CD14-positive monocyte (primary cell): ENCODE data around the gene MLF2. TPM values are rescaled to one million over a fixed set of nuclear protein-coding genes. Genes with fewer than 3 reads are reported as not detected.

Experiments used
- DNase-seq, 3 donors: peaks; one replicate each; pipeline ENCODE4 v3.0.0-alpha.2; 2011 to 2022
- H2AFZ ChIP-seq: 2 replicates; pipeline ENCODE4 v1.6.0; 2012; ENCODE audit warnings: mild to moderate bottlenecking, low read depth, low read length, inconsistent platforms; ENCODE audit not compliant: insufficient read depth, poor library complexity, severe bottlenecking
- H3K27ac ChIP-seq, 2 donors: 1 replicate in 1 of 2; 2 replicates in 1 of 2; pipeline ENCODE4 v1.5.1; 2012 to 2013; ENCODE audit warnings: low read length in 2 of 2, control low read depth in 1 of 2, inconsistent platforms in 1 of 2, low read depth in 1 of 2, mild to moderate bottlenecking in 1 of 2
- H3K27me3 ChIP-seq, 2 donors: one replicate each; pipeline versions ENCODE4 v1.6.0 to v1.6.1; 2011 to 2013; ENCODE audit warnings: low read length in 2 of 2; ENCODE audit not compliant: control insufficient read depth in 2 of 2, insufficient read depth in 2 of 2
- H3K36me3 ChIP-seq, 2 donors: replicated peaks in 1 of 2; 1 replicate in 1 of 2; 2 replicates in 1 of 2; pipeline versions ENCODE4 v1.5.1 to v1.6.1; 2012 to 2013; ENCODE audit warnings: low read length in 2 of 2, control low read depth in 1 of 2, inconsistent platforms in 1 of 2, mild to moderate bottlenecking in 1 of 2; ENCODE audit not compliant: insufficient read depth in 2 of 2, control insufficient read depth in 1 of 2
- H3K4me1 ChIP-seq, 2 donors: 1 replicate in 1 of 2; 2 replicates in 1 of 2; pipeline versions ENCODE4 v1.5.1 to v1.6.1; 2012 to 2013; ENCODE audit warnings: low read length in 2 of 2, control low read depth in 1 of 2, inconsistent platforms in 1 of 2, mild to moderate bottlenecking in 1 of 2, moderate library complexity in 1 of 2; ENCODE audit not compliant: insufficient read depth in 2 of 2, control insufficient read depth in 1 of 2
- H3K4me2 ChIP-seq: replicated peaks from 2 replicates; pipeline ENCODE3; 2012; ENCODE audit warnings: low read length, moderate library complexity, mild to moderate bottlenecking; ENCODE audit not compliant: poor library complexity, severe bottlenecking; ENCODE audit errors: extremely low read depth
- H3K4me3 ChIP-seq, 3 experiments: fragments of 200-600 bp in 1 of 3; sonication (generic) in 1 of 3; replicated peaks in 1 of 3; 1 replicate in 2 of 3; 2 replicates in 1 of 3; pipeline ENCODE4 v1.5.1; 2011 to 2013; ENCODE audit warnings: low read length in 3 of 3, mild to moderate bottlenecking in 3 of 3, control low read depth in 2 of 3, low read depth in 2 of 3, inconsistent platforms in 1 of 3, moderate library complexity in 1 of 3
- H3K79me2 ChIP-seq: 2 replicates; pipeline ENCODE4 v1.6.0; 2012; ENCODE audit warnings: mild to moderate bottlenecking, control low read depth, inconsistent platforms, low read length, moderate library complexity; ENCODE audit not compliant: insufficient read depth
- H3K9ac ChIP-seq: 2 replicates; pipeline ENCODE4 v1.6.0; 2017; ENCODE audit warnings: low read length, mild to moderate bottlenecking; ENCODE audit not compliant: insufficient read depth, poor library complexity, severe bottlenecking
- H3K9me3 ChIP-seq, 2 donors: replicated peaks in 1 of 2; 1 replicate in 1 of 2; 2 replicates in 1 of 2; pipeline versions ENCODE4 v1.5.1 to v1.6.1; 2012 to 2013; ENCODE audit warnings: low read length in 2 of 2, control low read depth in 1 of 2; ENCODE audit not compliant: control insufficient read depth in 1 of 2, insufficient read depth in 1 of 2
- H4K20me1 ChIP-seq: 2 replicates; pipeline ENCODE4 v1.6.0; 2012; ENCODE audit warnings: mild to moderate bottlenecking, low read length, control low read depth, moderate library complexity; ENCODE audit not compliant: insufficient read depth
- H3K27ac Mint-ChIP-seq, 7 donors: one replicate each; pipeline ENCODE4 v1.8.0; 2020; ENCODE audit warnings: mild to moderate bottlenecking in 7 of 7, mixed read lengths in 7 of 7, moderate library complexity in 6 of 7, inconsistent platforms in 2 of 7
- H3K27me3 Mint-ChIP-seq, 3 donors: one replicate each; pipeline ENCODE4 v1.8.0; 2021 to 2022; ENCODE audit warnings: low read depth in 3 of 3, mild to moderate bottlenecking in 3 of 3, mixed read lengths in 3 of 3, moderate library complexity in 3 of 3, inconsistent platforms in 1 of 3
- H3K36me3 Mint-ChIP-seq, 2 donors: one replicate each; pipeline ENCODE4 v1.8.0; 2020; ENCODE audit warnings: mixed read lengths in 2 of 2, inconsistent platforms in 1 of 2, mild to moderate bottlenecking in 1 of 2
- H3K4me1 Mint-ChIP-seq: one replicate; pipeline ENCODE4 v1.8.0; 2020; ENCODE audit warnings: mild to moderate bottlenecking, mixed read lengths
- H3K4me3 Mint-ChIP-seq, 2 donors: one replicate each; pipeline ENCODE4 v1.8.0; 2020; ENCODE audit warnings: mild to moderate bottlenecking in 2 of 2, mixed read lengths in 2 of 2, moderate library complexity in 1 of 2
- H3K9me3 Mint-ChIP-seq, 7 donors: one replicate each; pipeline ENCODE4 v1.8.0; 2020 to 2022; ENCODE audit warnings: mixed read lengths in 7 of 7, mild to moderate bottlenecking in 6 of 7, moderate library complexity in 6 of 7, inconsistent platforms in 2 of 7
- WGBS: methylation state at CpG from one replicate; pipeline ENCODE4 v1.1.5; 2013; ENCODE audit warnings: missing lambda C conversion rate; ENCODE audit not compliant: insufficient coverage; 5-methylcytosine and 5-hydroxymethylcytosine counted together
- intact Hi-C, 2 donors: fragments of 100-400 bp; cut with micrococcal nuclease; formaldehyde crosslinking; loops; one replicate each; pipeline versions ENCODE4 v1.15.0 to v1.15.1; 2023
- polyA plus RNA-seq, 3 donors: library from polyadenylated mRNA; depleted of rRNA in 1 of 3; unstranded in 2 of 3; stranded (reverse) in 1 of 3; fragments of 300-500 nt in 2 of 3; fragments of >200 nt in 1 of 3; fragmentation: Illumina TruSeq in 2 of 3; gene quantifications; 1 replicate in 2 of 3; 2 replicates in 1 of 3; pipeline ENCODE4 v1.2.3, GENCODE V29; 2012 to 2021
- TF ChIP-seq, protein P1 (sequence below): fragments of 200-600 bp; IDR thresholded peaks from one replicate; pipeline ENCODE4 v1.8.0; 2022; ENCODE audit warnings: antibody characterized with exemption, mild to moderate bottlenecking

Gene MLF2
- polyA plus RNA-seq, 3 donors: 113 to 211 (median 140) TPM

DNA sequence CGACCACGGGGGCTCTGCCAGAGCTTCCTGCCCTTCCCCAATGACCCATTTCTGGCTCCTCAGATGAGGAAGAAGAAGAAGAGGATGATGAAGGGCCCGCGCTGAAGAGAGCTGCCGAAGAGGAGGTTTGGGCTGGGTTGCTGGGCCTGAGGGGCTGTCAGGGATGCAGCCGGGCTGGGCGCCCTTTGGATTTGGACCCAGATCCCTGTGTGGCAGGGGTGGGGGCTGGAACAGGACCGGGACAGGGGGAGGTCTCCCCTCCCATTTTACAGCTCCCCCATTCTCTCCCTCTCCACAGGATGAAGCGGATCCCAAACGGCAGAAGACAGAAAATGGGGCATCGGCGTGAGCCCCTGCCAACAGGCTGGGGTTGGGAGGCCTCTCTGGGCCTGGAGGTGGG, 17.2 kb upstream of the MLF2 start:
- H3K4me1 Mint-ChIP-seq: peaks cover 57% of the 10 kb centered on the region
- H3K9me3 Mint-ChIP-seq: peaks cover 0 to 14% (median 5%) of the 10 kb centered on the region in 7 donors
- Histone ChIP-seq H2AFZ (no peak overlapping the region), H3K4me1 (peaks cover 38 to 59% of the 10 kb centered on the region in 2 donors), H3K27ac (no peak overlapping the region), H4K20me1 (no peaks in the 10 kb centered on the region), H3K27me3 (peaks cover 25 to 69% of the 10 kb centered on the region in 2 donors), H3K9ac (no peak overlapping the region), H3K4me3 (no peak overlapping the region), H3K9me3 (peaks cover 0 to 17% of the 10 kb centered on the region in 2 donors), H3K79me2 (no peaks in the 10 kb centered on the region), H3K36me3 (no peaks in the 10 kb centered on the region), H3K4me2 (no peak overlapping the region)
- TF ChIP-seq, protein P1, sequence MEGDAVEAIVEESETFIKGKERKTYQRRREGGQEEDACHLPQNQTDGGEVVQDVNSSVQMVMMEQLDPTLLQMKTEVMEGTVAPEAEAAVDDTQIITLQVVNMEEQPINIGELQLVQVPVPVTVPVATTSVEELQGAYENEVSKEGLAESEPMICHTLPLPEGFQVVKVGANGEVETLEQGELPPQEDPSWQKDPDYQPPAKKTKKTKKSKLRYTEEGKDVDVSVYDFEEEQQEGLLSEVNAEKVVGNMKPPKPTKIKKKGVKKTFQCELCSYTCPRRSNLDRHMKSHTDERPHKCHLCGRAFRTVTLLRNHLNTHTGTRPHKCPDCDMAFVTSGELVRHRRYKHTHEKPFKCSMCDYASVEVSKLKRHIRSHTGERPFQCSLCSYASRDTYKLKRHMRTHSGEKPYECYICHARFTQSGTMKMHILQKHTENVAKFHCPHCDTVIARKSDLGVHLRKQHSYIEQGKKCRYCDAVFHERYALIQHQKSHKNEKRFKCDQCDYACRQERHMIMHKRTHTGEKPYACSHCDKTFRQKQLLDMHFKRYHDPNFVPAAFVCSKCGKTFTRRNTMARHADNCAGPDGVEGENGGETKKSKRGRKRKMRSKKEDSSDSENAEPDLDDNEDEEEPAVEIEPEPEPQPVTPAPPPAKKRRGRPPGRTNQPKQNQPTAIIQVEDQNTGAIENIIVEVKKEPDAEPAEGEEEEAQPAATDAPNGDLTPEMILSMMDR: no peak
- H3K36me3 Mint-ChIP-seq: peaks cover 8 to 24% of the 10 kb centered on the region in 2 donors
- no peak overlapping the region for H3K4me3 Mint-ChIP-seq
- intact Hi-C loops: no loop called here
- H3K27ac Mint-ChIP-seq: no peak overlapping the region
- WGBS: no CpG with 5 or more reads among the region's 12 CpGs
- peaks cover 60 to 82% (median 78%) of the 10 kb centered on the region in 3 donors for H3K27me3 Mint-ChIP-seq
- no peak for DNase-seq

DNA sequence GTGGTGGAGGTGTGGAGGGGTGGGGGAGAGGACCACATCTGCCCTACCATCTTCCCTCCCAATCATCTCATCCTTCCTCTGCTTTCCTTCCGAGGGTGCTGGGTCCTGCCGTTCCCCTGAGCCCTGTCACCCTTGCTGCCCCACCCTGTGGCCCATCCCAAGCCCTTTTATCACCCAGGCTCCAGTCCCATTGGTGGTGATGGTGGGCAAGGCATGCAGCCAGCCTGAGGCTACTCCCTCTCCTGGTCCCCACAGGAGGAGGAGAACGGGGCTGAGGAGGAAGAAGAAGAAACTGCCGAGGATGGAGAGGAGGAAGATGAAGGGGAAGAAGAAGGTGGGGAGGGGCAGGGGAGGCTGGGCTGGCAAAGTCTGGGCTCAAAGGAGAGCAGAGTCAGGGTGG, 16.7 kb upstream of the MLF2 start:
- Mint-ChIP-seq H3K27me3 (peaks cover 59 to 81% (median 77%) of the 10 kb centered on the region in 3 donors), H3K9me3 (peaks cover 0 to 12% (median 6%) of the 10 kb centered on the region in 7 donors), H3K27ac (no peak overlapping the region), H3K4me1 (peaks cover 60% of the 10 kb centered on the region), H3K4me3 (peak overlapping the region in 1 of 2 donors; percentile 11), H3K36me3 (peaks cover 8 to 22% of the 10 kb centered on the region in 2 donors)
- intact Hi-C loops: no loop called here
- H3K36me3 ChIP-seq: no peaks in the 10 kb centered on the region
- no peak overlapping the region for H3K27ac ChIP-seq
- H2AFZ ChIP-seq: no peak overlapping the region
- no peak overlapping the region for H3K4me2 ChIP-seq
- TF ChIP-seq, protein P1: no peak
- no peak overlapping the region for H3K4me3 ChIP-seq
- no peak for DNase-seq
- peaks cover 42 to 62% of the 10 kb centered on the region in 2 donors for H3K4me1 ChIP-seq
- H4K20me1 ChIP-seq: no peaks in the 10 kb centered on the region
- 0% methylated on average over 2 of the region's 4 CpGs for whole genome bisulfite sequencing
- no peak overlapping the region for H3K9ac ChIP-seq
- no peaks in the 10 kb centered on the region for H3K79me2 ChIP-seq
- peaks cover 30 to 69% of the 10 kb centered on the region in 2 donors for H3K27me3 ChIP-seq
- peaks cover 0 to 16% of the 10 kb centered on the region in 2 donors for H3K9me3 ChIP-seq
